Peyer's patch (tissue), 4 donors: ENCODE measurements around the gene MXD4.

Experiments
- POLR2A ChIP-seq, 2 donors: fragments of 450-650 bp; IDR thresholded peaks; one replicate each; pipeline ENCODE4 v1.5.1; 2017; ENCODE audit warnings: antibody characterized with exemption in 2 of 2, mild to moderate bottlenecking in 2 of 2, moderate library complexity in 2 of 2
- TF ChIP-seq, protein P1 (sequence below), 6 experiments: fragments of 450-650 bp in 4 of 6; fragments of 200-600 bp in 2 of 6; sonication (generic) in 1 of 6; IDR thresholded peaks; one replicate each; pipeline ENCODE4 v1.5.1; 2017 to 2019; ENCODE audit warnings: antibody characterized with exemption in 6 of 6, mild to moderate bottlenecking in 3 of 6, moderate library complexity in 1 of 6

- TF ChIP-seq POLR2A (IDR thresholded peaks at IDR 0.05), result no peak
- TF ChIP-seq, protein P1, sequence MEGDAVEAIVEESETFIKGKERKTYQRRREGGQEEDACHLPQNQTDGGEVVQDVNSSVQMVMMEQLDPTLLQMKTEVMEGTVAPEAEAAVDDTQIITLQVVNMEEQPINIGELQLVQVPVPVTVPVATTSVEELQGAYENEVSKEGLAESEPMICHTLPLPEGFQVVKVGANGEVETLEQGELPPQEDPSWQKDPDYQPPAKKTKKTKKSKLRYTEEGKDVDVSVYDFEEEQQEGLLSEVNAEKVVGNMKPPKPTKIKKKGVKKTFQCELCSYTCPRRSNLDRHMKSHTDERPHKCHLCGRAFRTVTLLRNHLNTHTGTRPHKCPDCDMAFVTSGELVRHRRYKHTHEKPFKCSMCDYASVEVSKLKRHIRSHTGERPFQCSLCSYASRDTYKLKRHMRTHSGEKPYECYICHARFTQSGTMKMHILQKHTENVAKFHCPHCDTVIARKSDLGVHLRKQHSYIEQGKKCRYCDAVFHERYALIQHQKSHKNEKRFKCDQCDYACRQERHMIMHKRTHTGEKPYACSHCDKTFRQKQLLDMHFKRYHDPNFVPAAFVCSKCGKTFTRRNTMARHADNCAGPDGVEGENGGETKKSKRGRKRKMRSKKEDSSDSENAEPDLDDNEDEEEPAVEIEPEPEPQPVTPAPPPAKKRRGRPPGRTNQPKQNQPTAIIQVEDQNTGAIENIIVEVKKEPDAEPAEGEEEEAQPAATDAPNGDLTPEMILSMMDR (IDR thresholded peaks at IDR 0.05), result no peak
These were observed 34.1 kb upstream of the MXD4 start for GRCh38 chr4:2295900-2296442.
